SK-MEL-5 (cell line): Measurements from ENCODE around the gene PRDM2. TPM values are rescaled to one million over a fixed set of nuclear protein-coding genes. Genes with fewer than 3 reads are reported as not detected.

ENCODE experiments used
- DNase-seq: peaks from one replicate; pipeline ENCODE4 v3.0.0-alpha.2; 2016; ENCODE audit warnings: low read depth, low spot score
- in situ Hi-C: cut with HindIII; loops from 2 replicates; pipeline ENCODE4 v1.10.0; 2016; ENCODE audit warnings: low sequenced_read_pairs, high pct_unique_total_duplicates, low pct_unique_long_range_greater_than_20kb
- total RNA-seq: library from RNA; depleted of rRNA; stranded (reverse); fragments of >200 nt; shearing (Covaris generic); gene quantifications from 2 replicates; pipeline ENCODE4 v1.2.3, GENCODE V29; 2014

Gene PRDM2
- total RNA-seq, 1 experiment from 2014 or later, result 4.5 TPM

DNA sequence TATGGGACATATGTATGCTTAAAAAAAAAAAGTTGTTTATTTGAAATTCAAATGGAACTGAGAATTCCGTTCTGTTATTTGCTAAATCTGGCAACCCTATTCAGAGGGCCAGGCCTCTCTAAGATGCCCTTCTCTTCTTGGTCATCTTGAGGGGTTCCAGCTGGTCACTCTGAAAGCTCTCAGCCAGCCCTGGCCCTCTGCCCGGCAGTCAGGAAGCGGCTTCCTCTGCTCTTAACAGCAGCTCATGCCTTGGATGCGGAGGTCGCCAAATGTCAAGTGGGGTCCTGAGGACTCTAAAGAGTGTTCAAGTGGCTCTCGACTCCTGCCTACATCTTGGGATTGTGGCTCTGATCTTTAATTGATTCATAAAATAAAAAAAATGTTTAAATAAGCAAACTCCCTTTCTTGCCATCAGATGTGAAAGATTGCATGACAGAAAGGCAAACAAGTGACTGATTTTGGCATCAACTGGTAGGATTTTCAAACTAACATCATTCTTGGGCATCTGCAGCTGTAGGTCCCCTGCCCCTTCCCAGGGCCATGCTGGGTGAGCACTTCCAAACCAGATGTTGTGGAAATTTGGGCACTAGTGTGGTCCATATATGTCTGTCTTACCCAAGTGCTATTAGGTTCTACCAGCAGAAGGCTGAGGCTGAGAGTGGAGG, 130.8 kb downstream of the PRDM2 start:
- DNase-seq, result no peak
- in situ Hi-C loops, result no loop called here

DNA sequence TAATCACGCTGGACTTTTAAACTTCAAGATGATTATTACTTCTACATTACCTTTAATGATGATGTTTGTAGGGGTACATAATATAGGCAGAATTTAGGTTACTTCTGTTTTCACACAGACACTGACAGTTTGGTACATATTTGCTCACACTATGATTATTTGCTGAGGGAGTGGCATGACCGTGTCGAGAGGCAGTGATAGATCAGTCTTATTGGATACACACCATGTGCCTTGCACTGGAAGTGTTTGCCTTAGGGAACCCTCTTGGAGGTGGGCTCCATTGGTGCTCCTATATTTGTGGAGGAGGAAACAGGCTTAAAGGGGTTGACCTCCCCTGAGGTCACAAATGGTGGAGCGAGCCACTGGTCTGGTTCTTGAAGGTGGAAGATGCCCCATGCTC, 132.1 kb downstream of the PRDM2 start:
- DNase-seq, result no peak
- in situ Hi-C loops, result no loop called here

DNA sequence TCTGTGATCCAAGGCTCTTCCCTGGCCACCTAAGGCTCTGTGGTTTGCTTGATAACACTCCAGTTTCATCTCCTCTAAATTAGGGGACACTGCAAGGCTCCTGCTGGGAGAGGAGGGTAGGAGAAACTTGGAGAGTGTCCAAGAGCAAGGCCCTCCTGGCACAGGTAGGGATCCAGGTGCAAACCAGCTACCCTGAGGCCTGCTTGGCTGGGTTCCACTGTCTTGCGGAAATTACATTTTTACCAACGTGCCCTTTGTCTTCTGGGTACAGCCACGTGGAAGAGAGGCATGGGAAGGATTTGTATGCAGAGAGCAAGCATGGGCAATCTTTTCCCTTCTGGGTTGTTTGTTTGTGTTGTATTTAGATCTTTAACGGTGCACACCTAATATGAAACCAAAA, 132.5 kb downstream of the PRDM2 start:
- in situ Hi-C loops, result no loop called here
- no peak for DNase-seq

DNA sequence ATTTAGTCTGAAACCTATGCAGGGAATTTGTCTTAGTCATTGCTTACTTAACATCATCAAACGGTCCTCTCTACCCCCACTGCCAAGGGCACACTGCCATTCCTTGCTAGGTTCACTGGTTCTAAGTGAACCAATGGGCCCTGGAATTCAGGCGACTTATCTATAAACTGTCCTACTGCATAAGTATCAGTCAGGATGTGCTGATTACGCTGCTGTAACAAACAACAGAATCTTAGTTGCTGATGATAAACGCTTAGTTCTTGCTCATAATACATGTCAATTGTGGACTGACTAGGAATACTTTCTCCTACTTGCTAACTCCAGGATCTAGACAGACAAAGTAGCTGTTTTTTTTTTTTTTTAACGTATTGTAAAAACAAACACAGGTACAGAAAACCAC, 136.1 kb downstream of the PRDM2 start:
- in situ Hi-C loops, result no loop called here
- DNase-seq, result no peak

DNA sequence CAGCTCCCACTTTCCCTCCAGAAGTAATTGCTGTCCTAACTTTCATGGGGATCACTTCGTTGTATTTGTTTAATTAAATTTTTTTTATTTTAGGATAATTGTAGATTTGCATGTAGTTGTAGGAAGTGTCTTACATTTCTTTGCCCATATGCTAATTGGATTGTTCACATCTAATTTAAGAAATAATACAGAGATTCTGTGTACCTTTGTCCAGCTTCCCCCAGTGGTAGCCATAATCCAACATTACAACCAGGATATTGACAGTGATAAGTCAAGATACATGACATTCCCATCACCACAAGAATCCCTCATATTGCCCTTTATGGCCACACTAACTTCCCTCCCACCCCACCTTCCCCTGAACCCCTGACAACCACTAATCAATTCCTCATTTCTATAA, 136.6 kb downstream of the PRDM2 start:
- DNase-seq, result no peak
- in situ Hi-C loops, result no loop called here

DNA sequence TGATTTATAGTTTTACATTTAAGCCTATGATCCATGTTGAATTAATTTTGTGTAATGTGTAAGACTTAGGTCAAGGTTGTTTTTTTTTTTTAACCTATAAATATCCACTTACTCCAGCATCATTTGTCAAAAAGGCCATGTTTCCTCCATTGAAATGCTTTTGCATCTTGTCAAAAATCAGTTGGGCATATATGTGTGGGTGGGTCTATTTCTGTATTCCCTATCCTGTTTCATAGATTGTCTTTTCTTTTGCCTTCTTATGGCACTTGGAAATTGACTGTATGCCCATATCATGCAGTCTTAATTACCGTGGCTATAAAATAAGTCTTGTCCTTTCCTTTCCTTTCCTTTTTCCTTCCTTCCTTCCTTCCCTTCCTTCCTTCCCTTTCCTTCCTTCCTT, 138.2 kb downstream of the PRDM2 start:
- in situ Hi-C loops, result no loop called here
- no peak for DNase-seq

DNA sequence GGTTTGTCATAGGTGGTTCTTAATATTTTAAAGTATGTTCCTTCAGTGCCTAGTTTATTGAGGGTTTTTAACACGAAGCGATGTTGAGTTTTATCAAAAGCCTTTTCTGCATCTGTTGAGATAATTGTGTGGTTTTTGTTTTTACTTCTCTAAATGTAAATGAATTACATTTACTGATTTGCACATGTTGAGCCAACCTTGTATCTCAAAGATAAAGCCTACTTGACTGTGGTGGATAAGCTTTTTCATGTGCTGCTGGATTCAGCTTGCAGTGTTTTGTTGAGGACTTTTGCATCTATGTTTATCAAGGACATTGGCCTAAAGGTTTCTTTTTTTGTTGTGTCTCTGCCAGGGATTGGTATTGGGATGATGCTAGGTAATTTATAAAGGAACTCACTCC, 142.5 kb downstream of the PRDM2 start:
- in situ Hi-C loops, result no loop called here
- no peak for DNase-seq

DNA sequence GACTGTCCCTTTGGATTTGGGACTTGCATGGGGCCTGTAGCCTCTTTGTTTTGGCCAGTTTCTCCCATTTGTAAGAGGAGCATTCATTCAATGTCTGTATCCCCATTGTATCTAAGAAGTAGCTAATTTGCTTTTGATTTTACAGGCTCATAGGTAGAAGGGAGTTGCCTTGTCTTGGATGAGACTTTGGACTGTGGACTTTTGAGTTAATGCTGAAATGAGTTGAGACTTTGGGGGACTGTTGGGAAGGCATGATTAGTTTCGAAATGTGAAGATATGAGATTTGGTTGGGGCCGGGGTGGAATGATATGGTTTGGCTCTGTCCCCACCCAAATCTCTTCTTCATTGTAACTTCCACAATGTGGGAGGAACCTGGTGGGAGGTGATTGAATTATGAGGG, 151.7 kb downstream of the PRDM2 start:
- in situ Hi-C loops, result no loop called here
- DNase-seq, result no peak

DNA sequence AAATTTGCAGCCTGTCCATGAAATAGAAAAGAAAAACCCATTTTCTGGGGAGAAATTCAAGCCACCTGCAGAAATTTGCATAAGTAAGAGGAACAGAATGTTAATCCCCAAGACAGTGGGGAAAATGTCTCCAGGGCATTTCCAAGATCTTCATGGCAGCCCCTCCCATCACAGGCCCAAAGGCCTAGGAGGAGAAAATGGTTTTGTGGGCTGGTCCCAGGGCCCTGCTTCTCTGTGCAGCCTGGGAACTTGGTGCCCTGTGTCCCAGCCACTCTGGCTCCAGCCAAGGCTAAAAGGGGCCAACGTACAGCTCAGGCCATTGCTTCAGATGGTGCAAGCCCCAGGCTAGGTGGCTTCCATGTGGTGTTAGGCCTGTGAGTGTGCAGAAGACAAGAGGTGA, 155.6 kb downstream of the PRDM2 start:
- no peak for DNase-seq
- in situ Hi-C loops, result no loop called here

DNA sequence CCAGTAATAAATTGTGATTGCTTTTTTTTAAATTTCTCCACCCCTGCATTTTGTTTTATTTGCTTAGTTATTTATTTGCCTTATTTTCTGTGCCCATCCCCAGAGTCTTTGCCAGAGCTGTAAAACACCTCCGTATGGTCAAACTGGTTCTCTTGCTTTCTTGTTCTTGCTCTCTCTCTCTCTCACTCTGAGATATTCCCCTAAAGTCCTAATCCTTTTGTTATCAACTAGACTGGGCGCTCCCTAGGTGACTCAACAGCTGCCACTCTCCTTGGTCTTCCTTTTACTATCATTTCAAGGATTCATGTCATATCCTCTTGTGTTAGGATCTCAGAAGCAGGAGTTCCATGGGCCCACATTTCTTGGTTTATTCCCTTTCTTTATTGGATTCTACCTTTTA, 160.0 kb downstream of the PRDM2 start:
- in situ Hi-C loops, result no loop called here
- no peak for DNase-seq

DNA sequence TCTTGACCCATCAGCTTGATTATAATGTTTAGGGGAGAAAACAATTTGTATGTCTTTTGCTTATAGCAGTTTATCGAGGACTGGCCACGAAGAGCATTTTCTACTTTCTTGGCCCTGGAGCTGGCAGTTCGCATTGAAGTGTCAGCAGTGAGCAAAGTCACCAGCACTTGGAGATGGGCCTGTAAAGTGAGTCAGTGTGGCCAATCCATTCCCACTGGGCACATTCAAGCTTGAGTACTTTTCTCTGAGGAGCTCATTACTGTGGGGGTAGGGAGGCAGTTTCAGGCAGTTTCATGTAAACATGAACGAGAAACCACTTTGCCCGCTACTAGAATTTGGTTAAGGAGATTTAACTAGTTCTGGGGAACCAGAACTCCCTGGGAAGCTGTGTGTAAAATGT, 164.8 kb downstream of the PRDM2 start:
- in situ Hi-C loops, result no loop called here
- no peak for DNase-seq

DNA sequence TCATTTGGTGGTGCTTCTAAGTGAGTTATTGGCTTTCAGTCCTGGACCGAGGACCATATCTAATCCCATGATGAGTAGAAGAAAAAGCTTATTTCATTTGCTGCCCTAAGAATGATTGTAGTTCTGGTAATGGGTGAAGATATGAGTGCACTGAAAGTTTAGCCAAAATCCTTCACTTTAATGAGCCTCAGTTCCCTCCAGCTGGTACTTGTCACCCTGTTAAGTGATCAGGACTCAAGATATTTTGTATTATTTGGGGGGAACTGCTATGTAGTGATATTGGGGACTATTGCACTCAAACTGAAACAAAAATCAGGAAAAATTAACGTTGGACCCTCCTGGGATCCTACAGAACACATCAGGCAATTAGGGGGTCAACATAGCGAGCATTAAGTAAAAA, 165.9 kb downstream of the PRDM2 start:
- no peak for DNase-seq
- in situ Hi-C loops, result no loop called here

DNA sequence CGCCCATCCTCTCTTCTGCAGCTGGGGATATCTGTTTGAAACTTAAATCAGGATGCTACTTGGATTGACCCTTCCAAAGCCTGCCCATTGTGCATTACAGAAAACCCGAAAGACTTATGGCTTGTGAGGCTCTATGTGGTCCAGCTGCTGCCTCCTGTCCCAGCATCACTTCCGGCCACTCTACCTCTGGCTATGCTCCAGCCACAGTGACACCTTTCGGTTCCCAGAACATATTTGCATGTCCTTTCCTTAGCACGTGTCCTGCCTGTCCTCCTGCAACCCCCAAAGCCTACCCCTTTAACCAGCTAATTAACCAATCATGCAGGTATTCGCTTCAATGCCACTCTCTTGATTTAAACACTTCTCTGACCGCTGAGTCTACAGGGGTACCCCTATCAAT, 167.6 kb downstream of the PRDM2 start:
- in situ Hi-C loops, result no loop called here
- DNase-seq, result no peak

DNA sequence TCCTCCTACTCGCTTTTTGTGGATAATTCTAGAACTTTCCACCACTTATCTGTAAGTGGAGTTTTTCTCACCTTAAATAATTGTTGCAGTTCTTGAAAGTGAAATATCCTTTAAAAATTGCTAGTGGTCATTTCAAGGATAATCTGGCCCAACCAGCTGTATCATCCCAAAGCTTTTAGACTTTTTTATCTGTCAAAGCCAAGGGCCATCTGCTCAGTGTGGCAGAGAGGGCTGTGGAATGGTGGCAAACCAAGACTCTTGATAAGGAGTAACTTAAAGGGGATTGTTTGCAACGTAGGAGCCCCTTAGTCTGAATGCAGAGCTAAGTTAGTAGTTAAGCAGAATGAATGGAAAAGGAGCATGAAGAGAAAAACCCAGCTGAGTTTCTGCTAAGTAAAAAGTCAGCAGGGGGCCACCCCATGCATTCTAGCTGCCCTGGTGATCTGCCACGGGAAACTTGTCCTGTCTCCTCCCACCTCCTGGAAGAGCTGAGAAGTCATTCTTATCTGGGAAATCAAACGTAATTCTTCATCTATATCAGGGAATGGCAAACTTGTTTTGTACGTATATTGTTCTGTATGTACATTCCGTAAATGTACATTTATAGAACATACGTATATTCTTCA, 169.3 kb downstream of the PRDM2 start:
- no peak for DNase-seq
- in situ Hi-C loops, result no loop called here

DNA sequence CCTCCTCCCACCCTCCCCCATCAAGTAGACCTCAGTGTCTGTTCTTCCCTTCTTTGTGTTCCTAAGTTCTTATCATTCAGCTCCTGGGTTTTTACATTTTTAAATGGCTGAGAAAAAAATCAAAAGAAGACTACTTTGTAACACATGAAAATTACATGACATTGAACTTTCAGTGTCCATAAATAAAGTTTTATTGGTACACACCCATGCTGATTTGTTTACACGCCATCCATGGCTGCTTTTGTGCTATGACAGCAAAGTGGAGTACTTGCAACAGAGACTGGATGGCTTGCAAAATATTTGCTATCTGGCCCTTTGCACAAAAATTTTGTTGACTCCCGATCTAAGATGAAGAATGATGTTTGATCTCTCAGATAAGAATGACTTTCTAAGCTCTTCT, 171.4 kb downstream of the PRDM2 start:
- no peak for DNase-seq
- in situ Hi-C loops, result no loop called here

DNA sequence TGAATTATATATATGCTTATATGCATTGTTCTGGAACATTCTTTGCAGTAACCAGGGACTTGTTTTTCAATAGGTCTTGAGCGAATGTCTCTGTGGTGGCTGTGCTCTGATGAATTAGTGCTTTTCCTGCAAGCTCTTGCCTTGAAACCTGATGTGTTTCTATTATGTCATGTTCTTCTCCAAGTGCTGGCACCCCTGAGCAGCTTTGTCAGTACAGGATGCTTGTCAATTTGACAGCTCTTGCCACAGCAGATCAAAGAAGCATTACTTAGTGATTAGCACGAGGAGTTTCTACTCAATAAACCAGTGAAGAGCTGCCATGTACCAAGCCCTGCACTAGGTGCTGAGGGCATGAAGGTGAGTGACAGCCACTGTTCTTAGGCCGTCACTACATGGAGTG, 171.9 kb downstream of the PRDM2 start:
- in situ Hi-C loops, result no loop called here
- no peak for DNase-seq

DNA sequence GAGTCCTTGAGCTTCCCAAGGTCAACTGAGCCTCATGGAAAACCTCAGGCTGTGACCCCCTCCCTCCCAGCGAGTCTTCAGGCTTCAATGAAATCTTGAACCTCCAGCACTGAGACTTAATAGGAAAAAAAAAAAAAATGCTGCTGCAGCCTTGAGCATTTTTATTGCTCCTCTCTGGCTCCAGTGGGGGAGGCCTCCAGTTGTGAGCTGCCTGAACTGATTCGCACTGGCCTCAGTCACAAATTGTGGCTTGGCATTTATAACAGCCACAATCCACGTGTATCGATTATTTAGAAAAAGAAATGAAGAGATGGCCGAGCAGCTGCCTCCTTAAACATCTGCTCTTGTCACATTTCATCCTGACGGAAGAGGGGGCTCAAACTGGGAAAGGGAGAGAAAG, 173.0 kb downstream of the PRDM2 start:
- in situ Hi-C loops, result no loop called here
- DNase-seq, result no peak
